ENCODE results near the gene PYHIN1.

GRCh38 chr1:158998781-158999161 is 67.4 kb downstream of the PYHIN1 start:
- TF ChIP-seq ELF1 (IDR thresholded peaks at IDR 0.05) (no peak), MXI1 (IDR thresholded peaks at IDR 0.05; ENCODE audit: low read depth, low read length) (no peak), REST (IDR thresholded peaks at IDR 0.05; ENCODE audit: low read depth, low read length) (no peak)

Measured in SK-N-SH (cell line).